Keratinocyte (primary cell): ENCODE measurements around the gene RAET1G.

ENCODE experiments used
- CTCF ChIP-seq, 3 experiments: IDR thresholded peaks in 1 of 3; conservative IDR thresholded peaks in 1 of 3; optimal IDR thresholded peaks in 1 of 3; 2 replicates in 2 of 3; 3 replicates in 1 of 3; pipeline versions ENCODE3 to v1.5.1; 2011; ENCODE audit warnings: low read length in 3 of 3, mild to moderate bottlenecking in 3 of 3, moderate library complexity in 2 of 3, control low read depth in 1 of 3, inconsistent platforms in 1 of 3; ENCODE audit not compliant: insufficient read depth in 2 of 3; ENCODE audit errors: extremely low read depth in 1 of 3
- EZH2 ChIP-seq: IDR thresholded peaks from one replicate; pipeline ENCODE4 v1.6.1; 2012; ENCODE audit warnings: inconsistent platforms, mild to moderate bottlenecking, low read length, moderate library complexity

DNA sequence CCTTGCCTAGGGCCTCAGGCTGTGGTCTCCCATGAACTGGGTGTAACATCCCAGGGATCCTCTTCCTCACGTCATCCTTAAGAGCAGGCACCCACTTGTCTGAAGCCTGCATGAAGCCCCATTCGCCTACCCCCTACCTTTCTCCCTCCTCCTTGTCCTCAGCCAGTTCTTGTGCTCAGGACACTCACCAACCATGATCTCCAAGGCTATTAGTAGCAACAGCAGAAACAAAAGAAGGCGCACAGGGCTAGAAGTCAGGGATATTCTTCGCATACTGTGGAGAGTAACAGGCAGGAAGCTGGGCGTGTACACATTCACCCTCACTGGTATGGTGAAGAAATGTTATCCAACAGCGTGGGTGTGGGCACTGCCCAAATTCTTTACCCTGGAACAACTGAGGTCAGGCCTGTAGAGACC is 32.3 kb downstream of the RAET1G start:
- TF ChIP-seq CTCF (optimal IDR thresholded peaks at IDR 0.05 in 1 of 3, IDR thresholded peaks at IDR 0.05 in 1 of 3, conservative IDR thresholded peaks at IDR 0.05 in 1 of 3; ENCODE audit: extremely low read depth in 1 of 3, insufficient read depth in 2 of 3, low read length in 3 of 3) (no peak), EZH2 (no peak)
